HepG2 (cell line): ENCODE results near the gene FUCA1. TPM values are rescaled to one million over a fixed set of nuclear protein-coding genes. Genes with fewer than 3 reads are reported as not detected.

ENCODE experiments used
- ATF7-NPFF ChIP-seq: sonication (generic); formaldehyde crosslinking; IDR thresholded peaks from 2 replicates; pipeline ENCODE4 v1.8.1; 2023; ENCODE audit warnings: mild to moderate bottlenecking, low read depth, missing genetic modification reagents, moderate library complexity
- BRCA1 ChIP-seq: sonication (generic); formaldehyde crosslinking; IDR thresholded peaks from 2 replicates; pipeline ENCODE4 v1.4.0; 2020; ENCODE audit warnings: missing genetic modification reagents
- MATR3 ChIP-seq: sonication (generic); formaldehyde crosslinking; IDR thresholded peaks from 2 replicates; pipeline ENCODE4 v1.4.0; 2020; ENCODE audit warnings: missing genetic modification reagents
- NFYB ChIP-seq: sonication (generic); formaldehyde crosslinking; IDR thresholded peaks from 2 replicates; pipeline ENCODE4 v1.4.0; 2020; ENCODE audit warnings: missing genetic modification reagents
- NR2F6 ChIP-seq, 2 experiments: IDR thresholded peaks; 2 replicates each; pipeline ENCODE4 v1.6.1; 2016; ENCODE audit warnings: antibody characterized with exemption in 1 of 2, mild to moderate bottlenecking in 1 of 2
- SAP130 ChIP-seq: IDR thresholded peaks from 2 replicates; pipeline ENCODE4 v1.6.1; 2016; ENCODE audit warnings: low read depth
- SMAD9 ChIP-seq: sonication (generic); formaldehyde crosslinking; IDR thresholded peaks from 2 replicates; pipeline ENCODE4 v1.5.1; 2020; ENCODE audit warnings: mild to moderate bottlenecking, missing genetic modification reagents
- SSRP1 ChIP-seq: IDR thresholded peaks from 2 replicates; pipeline ENCODE4 v1.6.1; 2016; ENCODE audit warnings: control low read depth
- YEATS2 ChIP-seq: sonication (generic); formaldehyde crosslinking; IDR thresholded peaks from 2 replicates; pipeline ENCODE4 v1.4.0; 2020; ENCODE audit warnings: missing genetic modification reagents, borderline replicate concordance
- ZBTB20 ChIP-seq: sonication (generic); formaldehyde crosslinking; IDR thresholded peaks from 2 replicates; pipeline ENCODE4 v1.8.1; 2023; ENCODE audit warnings: missing genetic modification reagents, low read depth, mild to moderate bottlenecking, borderline replicate concordance
- ZNF33A ChIP-seq: sonication (generic); formaldehyde crosslinking; IDR thresholded peaks from 2 replicates; pipeline ENCODE4 v1.5.1; 2020; ENCODE audit warnings: missing genetic modification reagents, mild to moderate bottlenecking, moderate library complexity, borderline replicate concordance
- ZNF44 ChIP-seq: sonication (generic); formaldehyde crosslinking; IDR thresholded peaks from 2 replicates; pipeline ENCODE4 v1.5.1; 2020; ENCODE audit warnings: mild to moderate bottlenecking, missing genetic modification reagents
- ZNF550 ChIP-seq: sonication (generic); formaldehyde crosslinking; IDR thresholded peaks from 2 replicates; pipeline ENCODE4 v1.4.0; 2020; ENCODE audit warnings: mild to moderate bottlenecking, missing genetic modification reagents, borderline replicate concordance
- ZSCAN21 ChIP-seq: sonication (generic); formaldehyde crosslinking; IDR thresholded peaks from 2 replicates; pipeline ENCODE4 v1.8.0; 2022; ENCODE audit warnings: mild to moderate bottlenecking, missing genetic modification reagents, moderate library complexity, borderline replicate concordance
- polyA plus RNA-seq, 8 experiments: library from polyadenylated mRNA; depleted of rRNA in 3 of 8; stranded (reverse) in 7 of 8; unstranded in 1 of 8; fragments of >200 nt; fragmentation: Illumina TruSeq in 4 of 8; extraction: Trizol in 4 of 8; gene quantifications; 2 replicates each; pipeline versions ENCODE4 v1.2.1 to v1.2.3, GENCODE V29; 2011 to 2016; ENCODE audit warnings: low read depth in 4 of 8, missing spikeins in 1 of 8, mixed read lengths in 1 of 8; ENCODE audit not compliant: insufficient read depth in 1 of 8
- total RNA-seq, 5 experiments: library from RNA; depleted of rRNA; stranded (reverse); fragments of >200 nt; fragmentation: Illumina TruSeq; extraction: Trizol; gene quantifications; 2 replicates each; pipeline ENCODE4 v1.2.3, GENCODE V29; 2016; ENCODE audit warnings: low read depth in 1 of 5
- TF ChIP-seq, protein P1 (sequence below): sonication (generic); formaldehyde crosslinking; IDR thresholded peaks from 2 replicates; pipeline ENCODE4 v1.4.0; 2020; ENCODE audit warnings: mild to moderate bottlenecking, missing genetic modification reagents
- TF ChIP-seq, protein P2 (sequence below): sonication (generic); formaldehyde crosslinking; IDR thresholded peaks from 2 replicates; pipeline ENCODE4 v1.4.0; 2020; ENCODE audit warnings: missing genetic modification reagents, low read depth, mild to moderate bottlenecking, borderline replicate concordance
- TF ChIP-seq, protein P3 (sequence below): sonication (generic); formaldehyde crosslinking; IDR thresholded peaks from 2 replicates; pipeline ENCODE4 v1.4.0; 2020; ENCODE audit warnings: missing genetic modification reagents
- TF ChIP-seq, protein P4 (sequence below): IDR thresholded peaks from 2 replicates; pipeline ENCODE4 v1.6.1; 2016; ENCODE audit warnings: missing genetic modification reagents, missing compliant biosample characterization
- TF ChIP-seq, protein P5 (sequence below): sonication (generic); formaldehyde crosslinking; IDR thresholded peaks from 2 replicates; pipeline ENCODE4 v1.8.0; 2022; ENCODE audit warnings: low read depth, missing genetic modification reagents
- TF ChIP-seq, protein P6 (sequence below): sonication (generic); formaldehyde crosslinking; IDR thresholded peaks from 2 replicates; pipeline ENCODE4 v1.4.0; 2020; ENCODE audit warnings: mild to moderate bottlenecking, low read depth, missing genetic modification reagents

FUCA1 gene
- total and polyA plus RNA-seq, 2 of the 13 experiments (the other 11 are each of a cell fraction or from before 2014, with no cell fraction given), result 32.7 to 33.6 TPM

DNA sequence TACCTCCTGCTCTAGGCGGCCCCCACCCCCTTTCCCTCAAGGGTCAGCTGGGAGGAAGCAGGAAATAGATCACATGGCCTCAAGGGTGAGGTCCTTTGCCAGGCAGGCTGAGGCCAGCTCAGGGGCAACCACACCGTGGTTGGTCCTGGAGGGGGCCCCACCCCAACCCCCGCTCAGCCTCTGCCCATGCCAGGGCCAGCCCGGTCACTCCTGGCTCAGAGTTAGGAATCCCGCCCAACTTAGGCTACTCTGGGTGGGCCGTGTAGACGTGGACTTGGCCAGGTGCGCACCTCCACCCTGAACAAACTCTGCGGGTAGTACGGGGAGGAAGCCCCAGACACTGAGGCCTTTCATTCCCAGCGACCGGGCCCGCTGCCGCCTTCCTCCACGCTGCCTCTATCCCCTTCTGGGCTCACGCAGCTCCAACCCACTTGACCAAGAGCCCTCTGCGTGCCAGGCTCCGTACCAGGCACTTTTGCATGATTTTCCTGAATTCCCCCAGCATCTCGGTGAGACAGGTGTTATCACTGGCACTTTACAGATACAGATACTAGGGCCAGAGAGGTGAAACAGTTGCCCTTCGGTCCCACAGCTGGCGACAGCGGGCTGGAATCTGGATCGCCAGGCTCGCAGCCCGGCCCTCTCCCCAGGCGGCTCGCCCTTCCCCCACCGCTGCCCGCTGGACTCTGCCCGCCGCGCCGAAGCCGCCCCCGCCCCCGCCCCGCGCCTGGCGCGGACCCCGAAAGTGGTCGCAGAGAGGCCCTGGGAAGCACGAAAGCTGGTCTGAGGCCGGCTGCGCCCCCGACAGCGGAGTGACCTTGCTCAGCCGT is 68.3 kb downstream of the FUCA1 start (continued):
- TF ChIP-seq, protein P1, sequence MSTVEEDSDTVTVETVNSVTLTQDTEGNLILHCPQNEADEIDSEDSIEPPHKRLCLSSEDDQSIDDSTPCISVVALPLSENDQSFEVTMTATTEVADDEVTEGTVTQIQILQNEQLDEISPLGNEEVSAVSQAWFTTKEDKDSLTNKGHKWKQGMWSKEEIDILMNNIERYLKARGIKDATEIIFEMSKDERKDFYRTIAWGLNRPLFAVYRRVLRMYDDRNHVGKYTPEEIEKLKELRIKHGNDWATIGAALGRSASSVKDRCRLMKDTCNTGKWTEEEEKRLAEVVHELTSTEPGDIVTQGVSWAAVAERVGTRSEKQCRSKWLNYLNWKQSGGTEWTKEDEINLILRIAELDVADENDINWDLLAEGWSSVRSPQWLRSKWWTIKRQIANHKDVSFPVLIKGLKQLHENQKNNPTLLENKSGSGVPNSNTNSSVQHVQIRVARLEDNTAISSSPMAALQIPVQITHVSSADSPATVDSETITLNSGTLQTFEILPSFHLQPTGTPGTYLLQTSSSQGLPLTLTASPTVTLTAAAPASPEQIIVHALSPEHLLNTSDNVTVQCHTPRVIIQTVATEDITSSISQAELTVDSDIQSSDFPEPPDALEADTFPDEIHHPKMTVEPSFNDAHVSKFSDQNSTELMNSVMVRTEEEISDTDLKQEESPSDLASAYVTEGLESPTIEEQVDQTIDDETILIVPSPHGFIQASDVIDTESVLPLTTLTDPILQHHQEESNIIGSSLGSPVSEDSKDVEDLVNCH (CRISPR knock-in tag), result no peak
- TF ChIP-seq YEATS2 (CRISPR knock-in tag), result peak; percentile 81
- TF ChIP-seq SSRP1 (CRISPR knock-in tag), result no peak
- TF ChIP-seq ZSCAN21 (CRISPR knock-in tag), result peak; percentile 43; the same call in 1 of the 2 replicates
- no peak for TF ChIP-seq MATR3 (CRISPR knock-in tag)
- no peak for TF ChIP-seq ZNF44 (CRISPR knock-in tag)
- 0 out of 2 replicates have a peak, but pooled peaks have one; percentile 30 for TF ChIP-seq SMAD9 (CRISPR knock-in tag)
- TF ChIP-seq, protein P2, sequence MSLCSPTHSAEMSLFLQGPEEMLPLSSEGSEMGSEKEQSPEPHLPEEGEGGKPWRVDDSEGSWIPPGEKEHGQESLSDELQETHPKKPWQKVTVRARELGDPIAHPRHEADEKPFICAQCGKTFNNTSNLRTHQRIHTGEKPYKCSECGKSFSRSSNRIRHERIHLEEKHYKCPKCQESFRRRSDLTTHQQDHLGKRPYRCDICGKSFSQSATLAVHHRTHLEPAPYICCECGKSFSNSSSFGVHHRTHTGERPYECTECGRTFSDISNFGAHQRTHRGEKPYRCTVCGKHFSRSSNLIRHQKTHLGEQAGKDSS (CRISPR knock-in tag), result no peak
- TF ChIP-seq, protein P3, sequence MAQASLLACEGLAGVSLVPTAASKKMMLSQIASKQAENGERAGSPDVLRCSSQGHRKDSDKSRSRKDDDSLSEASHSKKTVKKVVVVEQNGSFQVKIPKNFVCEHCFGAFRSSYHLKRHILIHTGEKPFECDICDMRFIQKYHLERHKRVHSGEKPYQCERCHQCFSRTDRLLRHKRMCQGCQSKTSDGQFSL, result 0 out of 2 replicates have a peak, but pooled peaks have one; percentile 1
- no peak; the same call in 1 of the 2 replicates for TF ChIP-seq BRCA1
- TF ChIP-seq ATF7-NPFF (CRISPR knock-in tag), result no peak
- TF ChIP-seq, protein P4, sequence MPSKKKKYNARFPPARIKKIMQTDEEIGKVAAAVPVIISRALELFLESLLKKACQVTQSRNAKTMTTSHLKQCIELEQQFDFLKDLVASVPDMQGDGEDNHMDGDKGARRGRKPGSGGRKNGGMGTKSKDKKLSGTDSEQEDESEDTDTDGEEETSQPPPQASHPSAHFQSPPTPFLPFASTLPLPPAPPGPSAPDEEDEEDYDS, result peak; percentile 47; the same call in 1 of the 2 replicates
- TF ChIP-seq, protein P5, sequence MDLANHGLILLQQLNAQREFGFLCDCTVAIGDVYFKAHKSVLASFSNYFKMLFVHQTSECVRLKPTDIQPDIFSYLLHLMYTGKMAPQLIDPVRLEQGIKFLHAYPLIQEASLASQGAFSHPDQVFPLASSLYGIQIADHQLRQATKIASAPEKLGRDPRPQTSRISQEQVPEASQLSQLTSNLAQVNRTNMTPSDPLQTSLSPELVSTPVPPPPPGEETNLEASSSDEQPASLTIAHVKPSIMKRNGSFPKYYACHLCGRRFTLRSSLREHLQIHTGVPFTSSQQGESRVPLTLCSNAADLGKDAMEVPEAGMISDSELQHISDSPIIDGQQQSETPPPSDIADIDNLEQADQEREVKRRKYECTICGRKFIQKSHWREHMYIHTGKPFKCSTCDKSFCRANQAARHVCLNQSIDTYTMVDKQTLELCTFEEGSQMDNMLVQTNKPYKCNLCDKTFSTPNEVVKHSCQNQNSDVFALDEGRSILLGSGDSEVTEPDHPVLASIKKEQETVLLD (CRISPR knock-in tag), result 0 out of 2 replicates have a peak, but pooled peaks have one; percentile 33
- TF ChIP-seq NFYB (CRISPR knock-in tag), result peak; percentile 21; the same call in 1 of the 2 replicates
- no peak for TF ChIP-seq ZNF550 (CRISPR knock-in tag)
- no peak for TF ChIP-seq ZNF33A (CRISPR knock-in tag)
- peak; percentile 94 for TF ChIP-seq SAP130 (CRISPR knock-in tag)
- peak; percentile 13; the same call in 1 of the 2 replicates for TF ChIP-seq NR2F6 (IDR thresholded peaks at IDR 0.05)
- peak; percentile 30; the same call in 1 of the 2 replicates for TF ChIP-seq NR2F6 (CRISPR knock-in tag; IDR thresholded peaks at IDR 0.05)
- TF ChIP-seq, protein P6, sequence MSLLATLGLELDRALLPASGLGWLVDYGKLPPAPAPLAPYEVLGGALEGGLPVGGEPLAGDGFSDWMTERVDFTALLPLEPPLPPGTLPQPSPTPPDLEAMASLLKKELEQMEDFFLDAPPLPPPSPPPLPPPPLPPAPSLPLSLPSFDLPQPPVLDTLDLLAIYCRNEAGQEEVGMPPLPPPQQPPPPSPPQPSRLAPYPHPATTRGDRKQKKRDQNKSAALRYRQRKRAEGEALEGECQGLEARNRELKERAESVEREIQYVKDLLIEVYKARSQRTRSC (CRISPR knock-in tag), result no peak
- TF ChIP-seq ZBTB20 (CRISPR knock-in tag), result peak; percentile 59; the same call in 1 of the 2 replicates
